ENCODE measurements around the gene ABCB10.
"Not testable (repeated sequence)": the region's sequence is repeated elsewhere in the genome, so short reads cannot be mapped to it uniquely, and the experiment has no call there.

ABCB10 gene

DNA sequence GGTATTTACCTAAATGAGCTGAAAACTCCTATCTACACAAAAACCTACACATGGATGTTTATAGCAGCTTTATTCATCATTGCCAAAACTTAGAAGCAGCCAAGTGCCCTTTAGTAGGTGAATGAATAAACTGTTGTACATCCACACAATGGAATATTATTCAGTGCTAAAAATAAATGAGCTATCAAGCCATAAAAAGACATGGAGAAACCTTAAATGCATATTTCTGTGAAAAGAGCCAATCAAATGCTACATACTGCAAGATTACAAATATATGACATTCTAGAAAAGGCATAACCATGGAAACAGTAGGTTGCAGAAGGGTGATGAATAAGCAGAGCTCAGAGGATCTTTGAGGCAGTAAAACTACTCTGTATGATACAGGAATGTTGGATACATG, 23.3 kb downstream of the ABCB10 start:
- DNase-seq, result no peak

DNA sequence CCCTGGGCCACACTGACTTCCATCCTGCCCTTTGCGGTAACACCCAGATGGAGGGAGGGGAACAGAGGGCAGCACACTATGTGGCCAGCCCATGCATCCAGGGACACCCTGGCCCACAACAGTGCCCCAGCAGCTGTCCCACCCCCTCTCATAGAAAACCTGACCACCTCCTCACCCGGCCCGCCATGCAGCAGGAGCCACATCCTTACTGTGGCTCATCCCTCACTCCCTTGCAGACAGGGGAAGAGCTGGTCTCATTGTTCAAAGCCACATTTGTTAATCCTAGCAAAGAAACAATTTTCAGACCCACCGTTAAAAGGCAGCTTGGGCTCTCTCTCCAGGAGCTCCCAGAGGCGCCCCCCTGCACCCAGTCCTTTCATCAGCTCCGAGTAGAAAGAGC, 27.2 kb downstream of the ABCB10 start:
- no peak for DNase-seq

DNA sequence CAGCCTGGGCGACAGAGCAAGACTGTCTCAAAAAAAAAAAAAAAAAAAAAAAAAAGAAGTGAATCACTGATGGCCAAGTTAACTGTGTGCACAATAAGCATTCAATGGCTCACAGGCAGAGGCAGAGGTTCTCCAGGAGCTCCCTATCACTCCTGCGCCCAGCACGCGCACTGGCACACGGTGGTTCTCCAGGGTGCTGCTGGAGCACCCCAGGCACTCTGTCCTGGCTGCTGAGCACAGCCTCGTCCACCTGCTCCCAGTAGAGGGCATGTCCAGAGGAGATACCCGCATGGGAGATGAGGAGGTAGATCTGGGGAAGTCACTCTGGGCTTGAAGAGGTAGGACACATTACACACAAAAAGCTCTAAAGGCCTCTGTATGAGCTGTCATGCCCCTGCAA, 28.9 kb downstream of the ABCB10 start:
- DNase-seq, result no peak

DNA sequence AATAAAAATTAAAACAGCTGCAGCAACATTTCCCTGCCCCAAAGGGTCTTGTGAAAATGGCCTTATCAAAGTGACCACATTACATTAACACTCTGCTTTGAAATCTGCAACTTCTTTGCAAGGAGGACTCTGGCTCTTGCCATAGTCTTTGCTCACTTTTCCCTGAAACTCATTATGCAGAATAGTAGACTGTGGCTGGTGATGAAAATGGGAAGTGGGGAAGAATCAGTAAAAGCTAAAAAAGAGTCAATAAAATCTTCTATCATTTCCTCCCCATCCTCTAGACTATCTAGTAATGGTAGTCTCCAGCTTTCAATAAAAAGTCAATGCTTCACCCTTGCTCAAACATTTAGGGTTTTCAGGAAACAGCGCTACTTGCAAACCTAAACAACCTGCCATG, 31.8 kb downstream of the ABCB10 start:
- no peak for DNase-seq

DNA sequence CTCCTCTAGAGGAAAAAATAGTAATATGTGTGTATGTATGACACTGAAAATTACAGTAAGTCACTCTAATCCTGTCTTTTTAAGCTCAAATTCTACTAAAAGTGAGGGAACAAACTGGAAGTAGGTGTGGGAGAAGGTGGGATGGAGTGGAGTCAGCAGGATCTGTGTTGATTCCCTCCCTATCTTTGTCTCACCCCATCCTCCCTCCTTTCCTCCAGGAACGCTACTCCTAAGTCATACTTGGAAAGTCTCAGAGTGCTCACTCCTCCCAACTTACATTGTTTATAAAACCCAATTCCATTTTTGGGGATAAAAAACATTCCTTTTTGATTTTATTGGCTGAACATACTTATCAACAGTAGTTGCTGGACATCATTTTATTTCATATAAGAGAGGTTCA, 35.5 kb downstream of the ABCB10 start:
- DNase-seq, result no peak

DNA sequence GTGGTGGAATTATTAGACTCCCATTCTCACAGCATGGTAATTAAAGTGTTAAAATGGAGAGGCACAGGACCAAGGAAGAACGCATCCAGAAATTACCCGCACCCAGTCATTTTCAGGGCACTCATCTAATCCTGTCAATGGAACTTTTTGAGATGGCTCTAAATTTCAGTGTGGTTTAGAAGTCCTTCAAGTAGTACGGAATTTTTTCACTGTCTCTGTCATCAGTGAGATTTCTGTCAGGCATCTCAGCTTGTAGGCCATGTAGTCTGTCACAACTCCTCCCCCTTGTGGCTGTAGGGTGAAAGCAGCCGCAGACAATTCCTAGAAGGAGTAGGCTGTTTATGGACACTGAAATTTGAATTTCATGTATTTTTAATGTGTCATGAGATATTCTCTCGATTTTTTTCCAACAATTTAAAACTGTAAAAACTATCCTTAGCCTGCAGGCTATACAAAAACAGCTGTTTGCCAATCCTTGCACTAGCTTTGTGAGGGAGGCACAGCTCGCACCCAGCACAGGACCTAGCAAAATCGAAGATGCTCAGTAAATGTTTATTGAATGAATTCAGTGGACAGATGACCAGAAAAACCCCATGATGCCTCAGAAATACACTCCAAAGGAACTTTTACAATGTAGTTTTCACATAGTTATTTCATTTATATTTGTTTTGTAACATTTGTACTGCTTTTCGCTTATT, 43.8 kb downstream of the ABCB10 start:
- peak; percentile 73 for DNase-seq

DNA sequence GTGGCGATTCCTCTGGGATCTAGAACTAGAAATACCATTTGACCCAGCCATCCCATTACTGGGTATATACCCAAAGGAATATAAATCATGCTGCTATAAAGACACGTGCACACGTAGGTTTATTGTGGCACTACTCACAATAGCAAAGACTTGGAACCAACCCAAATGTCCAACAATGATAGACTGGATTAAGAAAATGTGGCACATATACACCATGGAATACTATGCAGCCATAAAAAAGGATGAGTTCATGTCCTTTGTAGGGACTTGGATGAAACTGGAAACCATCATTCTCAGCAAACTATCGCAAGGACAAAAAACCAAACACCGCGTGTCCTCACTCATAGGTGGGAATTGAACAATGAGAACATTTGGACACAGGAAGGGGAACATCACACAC, 46.9 kb downstream of the ABCB10 start:
- DNase-seq, result not testable (repeated sequence)

DNA sequence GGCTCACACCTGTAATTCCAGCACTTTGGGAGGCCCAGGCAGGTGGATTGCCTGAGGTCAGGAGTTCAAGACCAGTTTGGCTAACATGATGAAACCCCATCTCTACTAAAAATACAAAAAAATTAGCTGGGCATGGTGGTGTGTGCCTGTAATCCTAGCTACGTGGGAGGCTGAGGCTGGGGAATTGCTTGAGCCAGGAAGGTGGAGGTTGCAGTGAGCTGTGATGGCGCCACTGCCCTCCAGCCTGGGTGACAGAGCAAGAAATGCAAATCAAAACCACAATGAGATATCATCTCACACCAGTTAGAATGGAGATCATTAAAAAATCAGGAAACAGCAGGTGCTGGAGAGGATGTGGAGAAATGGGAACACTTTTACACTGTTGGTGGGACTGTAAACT, 47.3 kb downstream of the ABCB10 start:
- DNase-seq, result not testable (repeated sequence)

DNA sequence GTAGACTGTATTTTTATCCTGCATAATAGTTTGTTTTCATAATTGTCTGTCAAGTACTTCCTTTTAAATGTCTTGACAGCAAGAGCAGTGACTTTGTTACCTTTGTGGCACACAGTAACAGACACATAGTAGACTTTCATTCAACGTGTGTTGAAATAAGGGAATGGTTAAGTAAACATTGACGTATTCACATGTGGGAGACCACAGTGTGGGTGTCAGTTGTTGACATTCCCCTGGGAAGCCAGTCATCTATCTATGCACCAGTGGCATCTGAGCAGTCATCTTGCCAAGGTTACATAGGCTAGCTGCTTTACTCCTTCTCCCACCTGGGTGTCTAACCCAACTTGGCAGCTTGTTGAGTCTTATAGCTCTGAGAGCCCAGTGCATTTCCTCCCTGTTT, 48.9 kb downstream of the ABCB10 start:
- DNase-seq, result peak; percentile 22

DNA sequence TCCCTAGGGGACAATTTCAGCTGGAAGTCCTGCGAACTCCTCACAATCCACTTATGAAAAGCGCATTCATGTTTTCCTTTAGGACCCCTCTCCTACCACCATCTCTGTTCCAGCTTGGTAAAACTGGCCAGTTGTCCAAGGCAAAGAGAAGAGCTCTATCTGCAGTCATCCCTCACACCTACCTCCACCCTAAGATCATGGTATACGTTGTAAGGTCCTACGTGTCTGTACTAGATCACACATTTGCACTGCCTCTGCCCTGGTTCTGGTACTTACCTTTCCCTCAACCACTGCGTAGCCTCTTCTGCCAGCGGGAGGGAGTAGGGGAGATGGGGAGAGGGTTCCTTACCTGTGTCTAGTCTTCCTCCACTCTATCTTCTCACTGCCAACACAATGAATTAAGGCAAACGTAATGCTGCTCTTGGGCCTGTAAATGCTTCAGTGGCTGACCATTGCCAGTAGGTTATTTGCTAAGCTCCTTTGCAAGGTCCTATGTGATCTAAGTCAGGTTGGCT, 49.6 kb downstream of the ABCB10 start:
- DNase-seq, result no peak

DNA sequence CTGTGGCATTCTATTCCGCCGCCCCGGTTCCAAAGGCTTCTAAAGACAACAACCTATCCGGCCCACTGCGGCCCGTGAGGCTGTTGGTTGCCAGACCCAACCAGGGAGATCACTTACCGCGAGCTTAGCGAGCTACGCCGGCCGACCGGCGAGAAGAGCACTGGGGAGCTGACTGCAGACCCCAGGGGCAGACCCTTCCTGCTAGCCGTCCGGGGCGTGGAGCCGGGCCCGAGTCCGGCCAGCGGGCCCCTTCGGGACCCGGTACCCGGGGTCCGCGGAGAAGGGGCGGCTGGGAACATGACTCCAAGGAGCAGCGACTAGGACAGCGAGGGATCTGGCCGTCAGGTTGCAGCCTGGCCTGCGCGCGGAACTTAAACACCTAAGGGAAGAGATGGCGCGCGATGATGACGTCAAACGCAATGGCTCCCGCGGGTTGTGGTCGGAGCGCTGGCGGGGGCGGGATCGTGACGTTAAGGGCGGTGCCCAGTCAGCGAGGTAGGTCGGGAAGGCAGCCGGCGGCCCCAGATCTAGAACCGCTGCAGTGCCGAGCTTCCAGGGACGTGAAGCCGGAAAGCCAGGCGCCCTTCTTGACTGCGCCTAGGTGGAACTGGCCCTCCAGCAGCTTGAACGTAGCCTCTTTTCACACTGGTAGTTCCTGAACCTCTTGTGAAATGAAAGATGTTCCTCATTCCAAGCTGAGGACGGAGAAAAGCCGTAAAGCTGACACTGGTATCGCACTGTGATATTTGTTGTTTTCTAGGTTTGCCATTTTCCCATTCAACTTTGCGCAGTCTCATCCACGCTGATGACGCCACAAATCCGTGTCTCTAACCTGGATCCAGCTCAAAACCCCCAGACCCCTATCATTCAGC, 50.3 kb downstream of the ABCB10 start, which contains the start of gene NUP133:
Gene NUP133, minus strand, starts transcription at position 391 of the 872 bp plus-strand sequence. Its CDS starts 92 bp downstream, at position 299.
- peak; percentile 99 for DNase-seq

DNA sequence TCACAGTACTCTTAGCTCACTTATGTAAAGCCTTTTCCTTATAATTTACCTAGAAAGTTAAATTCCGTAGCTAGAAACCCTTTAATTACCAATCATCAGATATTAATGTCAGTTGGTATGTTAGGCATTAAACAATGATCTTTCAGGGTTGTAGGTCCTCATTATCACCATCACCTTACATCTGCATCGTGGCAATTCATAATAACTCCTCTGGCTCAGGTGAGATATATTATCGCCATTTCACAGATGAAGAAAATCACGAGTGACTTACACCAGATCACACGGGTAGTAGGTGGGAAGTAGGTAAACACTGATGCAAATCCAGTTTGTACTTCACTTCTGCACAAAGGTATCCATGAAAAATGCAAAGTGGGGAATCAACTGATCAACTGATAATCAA, 51.0 kb downstream of the ABCB10 start:
- DNase-seq, result no peak

DNA sequence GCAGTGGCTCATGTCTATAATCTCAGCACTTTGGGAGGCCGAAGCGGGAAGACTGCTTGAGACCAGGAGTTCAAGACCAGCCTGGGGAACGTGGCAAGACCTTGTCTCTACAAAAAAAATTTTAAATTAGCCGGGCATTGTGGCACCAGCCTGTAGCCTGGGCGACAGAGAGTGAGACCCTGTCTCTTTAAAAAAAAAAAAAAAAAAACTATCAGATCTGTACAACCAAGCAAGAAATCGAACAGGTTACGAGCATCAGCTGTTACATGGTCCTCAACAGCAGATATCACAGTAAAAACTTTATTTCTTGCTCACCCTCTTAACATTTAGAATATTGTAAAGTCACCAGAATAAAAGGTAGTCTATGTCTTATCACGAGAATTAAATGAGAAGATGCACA, 51.9 kb downstream of the ABCB10 start:
- no peak for DNase-seq

DNA sequence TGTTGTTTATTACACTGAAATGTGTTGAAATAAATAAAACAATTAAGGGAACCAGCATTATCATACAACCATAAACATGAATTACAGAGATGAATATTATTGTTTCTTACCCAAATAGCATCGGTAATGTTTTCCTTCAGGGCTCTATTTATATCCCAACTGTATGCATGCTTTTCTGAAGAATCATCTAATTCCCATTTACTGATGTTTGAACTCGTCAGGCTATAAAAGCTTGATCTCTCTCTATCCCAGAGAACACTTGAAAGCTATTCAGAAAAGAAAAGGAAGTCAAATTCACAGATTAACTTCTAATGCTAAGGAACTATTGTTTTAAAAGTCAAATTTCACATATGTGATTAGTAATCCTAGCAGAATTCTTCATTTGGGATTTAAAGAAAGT, 62.7 kb downstream of the ABCB10 start:
- DNase-seq, result no peak

DNA sequence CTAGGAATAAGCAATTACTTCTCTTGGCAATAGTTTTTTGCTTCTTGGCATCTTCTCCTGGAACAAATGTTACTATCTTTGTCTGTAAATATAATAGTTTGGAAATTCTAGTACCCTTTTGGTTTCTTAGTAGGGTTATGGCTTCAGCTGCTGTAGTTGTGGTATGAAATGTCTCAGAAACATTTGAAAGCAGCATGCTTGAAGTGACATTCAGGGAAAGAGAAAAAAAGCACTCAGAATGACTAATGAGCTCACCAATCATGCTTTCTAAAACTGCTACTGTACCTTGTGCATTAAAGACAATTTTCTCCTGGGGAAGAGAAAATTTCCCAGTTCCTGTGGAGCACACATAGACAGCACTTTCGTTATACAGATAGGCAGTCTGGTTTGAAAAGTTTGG, 71.3 kb downstream of the ABCB10 start:
- DNase-seq, result no peak

DNA sequence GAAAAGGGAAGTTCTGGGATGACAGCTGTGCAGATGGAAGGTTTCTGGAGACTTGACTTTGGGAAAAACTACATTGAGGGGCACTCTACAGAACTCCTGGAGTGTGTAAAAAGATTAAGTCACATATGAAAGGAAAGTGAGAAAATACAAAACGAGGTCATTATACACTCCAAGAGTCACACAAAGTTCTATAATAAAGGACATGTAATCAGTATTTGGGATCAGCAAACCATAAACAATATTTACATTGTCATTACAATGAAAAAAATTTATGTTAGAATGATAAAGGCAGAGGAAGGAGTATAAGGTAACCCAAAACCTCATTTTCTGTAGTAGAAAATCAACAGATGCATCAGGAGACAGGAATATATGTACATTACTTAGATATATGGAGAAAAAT, 73.2 kb downstream of the ABCB10 start:
- no peak for DNase-seq

DNA sequence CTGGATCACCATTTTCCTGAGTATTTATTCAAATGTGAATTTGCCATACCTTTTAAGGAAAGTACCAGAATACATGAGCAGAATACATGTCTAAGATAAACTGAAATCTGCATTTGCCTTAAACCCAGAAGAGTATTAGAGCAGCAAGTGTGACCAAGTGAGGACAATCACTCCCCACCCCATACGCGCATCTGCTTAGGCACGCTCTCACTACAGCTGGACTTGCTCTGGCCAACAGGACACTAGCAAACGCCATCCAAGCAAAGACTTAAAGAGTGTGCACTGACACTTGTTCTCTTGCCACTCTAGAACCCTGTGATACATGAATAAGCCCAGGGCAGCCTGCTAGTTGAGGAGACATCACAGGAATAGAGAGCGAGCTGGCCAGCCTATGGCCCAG, 76.0 kb downstream of the ABCB10 start:
- no peak for DNase-seq

DNA sequence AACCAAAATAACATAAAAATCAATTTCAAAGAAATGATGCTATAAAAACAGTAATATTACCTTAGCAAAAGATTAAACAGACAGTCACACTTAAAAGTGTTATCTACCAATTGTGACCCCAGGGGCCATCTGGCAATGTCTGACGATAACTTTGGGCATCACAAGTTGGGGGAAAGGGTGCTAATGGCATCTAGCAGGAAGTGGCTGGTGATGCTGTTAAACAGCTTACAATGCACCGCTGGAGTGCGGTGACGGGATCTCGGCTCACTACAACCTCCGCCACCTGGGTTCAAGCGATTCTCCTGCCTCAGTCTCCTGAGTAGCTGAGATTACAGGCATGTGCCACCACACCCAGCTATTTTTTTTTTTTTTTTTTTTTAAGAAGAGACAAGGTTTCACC, 78.0 kb downstream of the ABCB10 start:
- DNase-seq, result no peak

DNA sequence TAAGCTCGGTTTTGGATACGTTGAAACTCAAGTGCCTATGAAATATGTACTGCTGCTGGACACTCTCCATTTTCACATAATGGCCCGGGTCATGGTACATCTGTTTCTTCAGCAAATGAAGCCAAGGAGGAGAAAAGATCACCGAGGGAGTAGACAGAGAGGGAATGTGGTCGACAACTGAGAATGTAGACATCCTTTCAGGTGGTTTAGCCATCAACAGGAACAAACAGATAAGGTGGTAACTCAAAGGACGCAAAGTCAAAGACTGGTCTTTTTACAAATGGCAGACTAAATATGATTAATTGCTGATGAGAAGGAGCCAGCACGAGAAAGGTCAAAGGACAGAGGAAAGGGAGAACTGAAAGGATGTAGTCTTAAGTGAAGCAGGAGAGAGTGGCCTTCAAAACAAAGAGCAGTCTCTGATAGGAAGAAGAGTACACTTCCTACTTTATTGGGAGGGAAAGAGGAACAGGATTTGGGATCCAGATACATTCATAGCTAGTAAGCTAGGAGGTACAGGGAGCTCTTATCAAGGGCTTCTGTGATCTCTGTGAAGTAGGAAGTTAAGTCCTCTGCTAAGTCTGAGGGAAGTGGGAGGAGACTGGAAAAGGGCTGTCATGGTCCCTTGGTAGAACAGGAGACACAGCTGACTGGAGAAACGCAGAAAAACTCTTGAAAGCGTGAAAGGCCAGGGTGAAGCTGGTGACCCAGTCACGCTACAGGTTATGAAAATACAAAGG, 78.7 kb downstream of the ABCB10 start:
- peak; percentile 19 for DNase-seq

DNA sequence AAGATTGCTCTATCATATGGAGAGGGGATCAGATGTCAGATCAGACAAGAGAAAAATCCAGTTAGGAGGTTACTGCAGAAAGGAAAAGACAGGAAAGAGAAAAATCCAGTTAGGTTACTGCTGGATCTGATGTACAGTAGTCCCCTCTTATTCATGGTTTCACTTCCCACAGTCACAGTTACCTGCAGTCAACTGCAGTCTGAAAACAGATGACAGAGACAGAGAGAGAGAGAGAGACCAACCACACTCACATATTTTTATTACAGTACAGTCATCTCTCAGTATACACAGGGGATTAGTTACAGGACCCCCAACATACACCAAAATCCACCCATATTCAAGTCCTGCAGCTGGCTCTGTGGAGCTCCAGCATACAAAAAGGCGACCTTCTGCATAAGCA, 79.7 kb downstream of the ABCB10 start:
- DNase-seq, result no peak

DNA sequence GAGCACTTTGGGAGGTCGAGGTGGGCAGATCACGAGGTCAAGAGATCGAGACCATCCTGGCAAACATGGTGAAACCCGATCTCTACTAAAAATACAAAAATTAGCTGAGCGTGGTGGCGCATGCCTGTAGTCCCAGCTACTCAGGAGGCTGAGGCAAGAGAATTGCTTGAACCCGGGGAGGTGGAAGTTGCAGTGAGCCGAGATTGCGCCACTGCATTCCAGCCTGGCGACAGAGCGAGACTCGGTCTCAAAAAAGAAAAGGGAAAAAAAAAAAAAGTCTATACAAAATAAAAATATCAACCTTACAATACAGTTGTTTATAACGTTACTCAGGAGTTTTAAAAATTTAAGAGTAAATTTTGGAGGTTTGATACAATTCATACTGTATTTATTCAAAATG, 82.6 kb downstream of the ABCB10 start:
- DNase-seq, result not testable (repeated sequence)

DNA sequence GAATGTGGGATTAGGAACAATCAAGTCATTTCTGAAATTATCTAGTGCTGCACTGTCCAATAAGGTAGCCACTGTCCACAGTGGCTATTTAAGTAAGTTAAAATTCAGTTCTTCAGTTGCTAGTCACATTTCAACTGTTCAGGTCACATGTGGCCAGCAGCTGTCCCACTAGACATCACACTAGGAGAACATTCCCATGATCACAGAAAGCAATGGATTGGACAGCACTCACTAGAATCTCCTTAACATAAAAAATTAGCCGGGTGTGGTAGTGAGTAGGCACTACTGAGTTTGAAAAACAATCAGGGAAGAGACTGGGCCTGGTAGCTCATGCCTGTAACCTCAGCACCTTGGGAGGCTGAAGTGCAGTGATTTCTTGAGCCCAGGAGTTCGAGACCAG, 84.0 kb downstream of the ABCB10 start:
- no peak for DNase-seq

DNA sequence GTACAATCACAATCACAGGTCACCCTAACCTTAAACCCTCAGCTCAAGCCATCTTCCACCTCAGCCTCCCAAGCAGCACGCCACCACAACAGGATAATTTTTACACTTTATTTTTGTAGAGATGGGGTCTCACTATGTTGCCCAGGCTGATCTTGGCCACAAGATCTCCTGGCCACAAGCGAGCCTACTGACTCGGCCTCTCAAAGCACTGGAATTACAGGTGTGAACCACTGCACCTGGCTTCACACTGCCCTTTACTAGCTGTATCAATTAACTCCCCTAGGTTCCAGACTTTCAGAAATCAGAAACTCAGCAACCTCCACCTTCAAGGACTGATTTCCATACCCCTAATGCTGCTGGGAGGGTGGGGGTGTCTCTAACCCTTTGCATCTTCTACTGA, 87.3 kb downstream of the ABCB10 start:
- no peak for DNase-seq

Data from suppressor macrophage treated with lipopolysaccharide for 4 hours (primary cell).